Measurements from ENCODE around the gene KMT5C. TPM values are rescaled to one million over a fixed set of nuclear protein-coding genes. Genes with fewer than 3 reads are reported as not detected.

Gene KMT5C
- total RNA-seq, 1 donor from 2014 or later, result 68.4 TPM

- Mint-ChIP-seq H3K4me1 (ENCODE audit: low read depth) (peaks cover 11% of the 10 kb centered on the region), H3K36me3 (ENCODE audit: insufficient read depth) (peaks cover 1% of the 10 kb centered on the region), H3K4me3 (ENCODE audit: low read depth) (peak overlapping the region; percentile 29), H3K9me3 (ENCODE audit: low read depth) (no peaks in the 10 kb centered on the region), H3K27ac (no peak overlapping the region), H3K27me3 (peaks cover 53% of the 10 kb centered on the region)
- DNase-seq (ENCODE audit: low spot score, unreplicated experiment), result no peak
- TF ChIP-seq CTCF (IDR thresholded peaks at IDR 0.05; ENCODE audit: unreplicated experiment), result no peak
These were observed 30.1 kb downstream of the KMT5C start for GRCh38 chr19:55369653-55370304.

- H3K4me1 Mint-ChIP-seq (ENCODE audit: low read depth), result peaks cover 11% of the 10 kb centered on the region
- H3K27ac Mint-ChIP-seq, result no peak within 1 kb of the TSS
These were observed 30.8 kb downstream of the KMT5C start, which contains the start of gene IL11 for GRCh38 chr19:55370305-55370988. TSS of gene IL11 (minus strand) at chr19:55370463. CDS start at chr19:55370310, 153 bp downstream.

GRCh38 chr19:55372316-55373081 is 32.8 kb downstream of the KMT5C start:
- no peak overlapping the region for H3K4me3 Mint-ChIP-seq (ENCODE audit: low read depth)
- no peak for TF ChIP-seq CTCF (IDR thresholded peaks at IDR 0.05; ENCODE audit: unreplicated experiment)
- H3K27me3 Mint-ChIP-seq, result peaks cover 45% of the 10 kb centered on the region
- peaks cover 16% of the 10 kb centered on the region for H3K4me1 Mint-ChIP-seq (ENCODE audit: low read depth)
- H3K36me3 Mint-ChIP-seq (ENCODE audit: insufficient read depth), result peaks cover 1% of the 10 kb centered on the region
- no peak overlapping the region for H3K27ac Mint-ChIP-seq
- no peaks in the 10 kb centered on the region for H3K9me3 Mint-ChIP-seq (ENCODE audit: low read depth)
- no peak for DNase-seq (ENCODE audit: low spot score, unreplicated experiment)

More at GRCh38 chr19:55370305-55370988, 30.8 kb downstream of the KMT5C start, which contains the start of gene IL11:
- peak within 1 kb of the TSS; percentile 29 for H3K4me3 Mint-ChIP-seq (ENCODE audit: low read depth)
- no peak for DNase-seq (ENCODE audit: low spot score, unreplicated experiment)
- no peaks in the 10 kb centered on the region for H3K9me3 Mint-ChIP-seq (ENCODE audit: low read depth)
- H3K36me3 Mint-ChIP-seq (ENCODE audit: insufficient read depth), result peaks cover 1% of the 10 kb centered on the region
- no peak for TF ChIP-seq CTCF (IDR thresholded peaks at IDR 0.05; ENCODE audit: unreplicated experiment)
- peaks cover 50% of the 10 kb centered on the region for H3K27me3 Mint-ChIP-seq

GRCh38 chr19:55373306-55373992 is 33.8 kb downstream of the KMT5C start:
- Mint-ChIP-seq H3K27me3 (peaks cover 42% of the 10 kb centered on the region), H3K4me1 (ENCODE audit: low read depth) (peaks cover 18% of the 10 kb centered on the region), H3K27ac (peak overlapping the region; percentile 32), H3K9me3 (ENCODE audit: low read depth) (no peaks in the 10 kb centered on the region), H3K4me3 (ENCODE audit: low read depth) (no peak overlapping the region), H3K36me3 (ENCODE audit: insufficient read depth) (peaks cover 1% of the 10 kb centered on the region)
- no peak for TF ChIP-seq CTCF (IDR thresholded peaks at IDR 0.05; ENCODE audit: unreplicated experiment)
- no peak for DNase-seq (ENCODE audit: low spot score, unreplicated experiment)

All from progenitor cell of endocrine pancreas (in vitro differentiated cells).